ENCODE data around the gene DDX25. TPM values are rescaled to one million over a fixed set of nuclear protein-coding genes. Genes with fewer than 3 reads are reported as not detected.

The DDX25 gene
- total RNA-seq, 1 donor from 2014 or later = 0.15 TPM

- no peak for DNase-seq (ENCODE audit: low spot score)
- ATAC-seq = peak; percentile 97
Measured at GRCh38 chr11:125968354-125968753, 64.0 kb downstream of the DDX25 start.

- no peak for ATAC-seq
Measured at GRCh38 chr11:125971618-125972017, 67.3 kb downstream of the DDX25 start.

GRCh38 chr11:125974284-125974683 is 70.0 kb downstream of the DDX25 start:
- DNase-seq (ENCODE audit: low spot score) = no peak

More at GRCh38 chr11:125971618-125972017, 67.3 kb downstream of the DDX25 start:
- DNase-seq (ENCODE audit: low spot score) = no peak

GRCh38 chr11:125975634-125976033 is 71.3 kb downstream of the DDX25 start:
- no peak for ATAC-seq
- no peak for DNase-seq (ENCODE audit: low spot score)

More at GRCh38 chr11:125974284-125974683, 70.0 kb downstream of the DDX25 start:
- ATAC-seq = no peak

GRCh38 chr11:125976156-125976555 is 71.8 kb downstream of the DDX25 start:
- ATAC-seq (no peak), DNase-seq (ENCODE audit: low spot score) (no peak)

- ATAC-seq = no peak
- DNase-seq (ENCODE audit: low spot score) = no peak
Measured at GRCh38 chr11:125977333-125977732, 73.0 kb downstream of the DDX25 start.

GRCh38 chr11:125978181-125978716 is 73.9 kb downstream of the DDX25 start:
- DNase-seq (ENCODE audit: low spot score) (no peak), ATAC-seq (no peak)

Other genes starting within 250 kb of the DDX25 start
- gene ACRV1, start 223.7 kb upstream of the DDX25 start, total RNA-seq = not detected
- gene PATE1, start 158.2 kb upstream of the DDX25 start, total RNA-seq = not detected
- gene PATE2, start 125.7 kb upstream of the DDX25 start, total RNA-seq = not detected
- not detected for gene PATE3, start 116.4 kb upstream of the DDX25 start, total RNA-seq
- not detected for gene PATE4, start 71.2 kb upstream of the DDX25 start, total RNA-seq
- gene HYLS1, start 16.8 kb upstream of the DDX25 start, total RNA-seq = 2.9 TPM
- gene PUS3, start 1.3 kb upstream of the DDX25 start, total RNA-seq = 19.1 TPM
- not detected for gene VSIG10L2, start 41.5 kb downstream of the DDX25 start, total RNA-seq
- gene CDON, start 158.4 kb downstream of the DDX25 start, total RNA-seq = 5.3 TPM